Measurements from ENCODE around the gene LRRC14B. TPM values are rescaled to one million over a fixed set of nuclear protein-coding genes. Genes with fewer than 3 reads are reported as not detected.
"Not testable (repeated sequence)": the region's sequence is repeated elsewhere in the genome, so short reads cannot be mapped to it uniquely, and the experiment has no call there.

The LRRC14B gene
- total RNA-seq, 3 donors from 2014 or later (not counting 1 experiment from before 2014, with no cell fraction given): not detected

DNA sequence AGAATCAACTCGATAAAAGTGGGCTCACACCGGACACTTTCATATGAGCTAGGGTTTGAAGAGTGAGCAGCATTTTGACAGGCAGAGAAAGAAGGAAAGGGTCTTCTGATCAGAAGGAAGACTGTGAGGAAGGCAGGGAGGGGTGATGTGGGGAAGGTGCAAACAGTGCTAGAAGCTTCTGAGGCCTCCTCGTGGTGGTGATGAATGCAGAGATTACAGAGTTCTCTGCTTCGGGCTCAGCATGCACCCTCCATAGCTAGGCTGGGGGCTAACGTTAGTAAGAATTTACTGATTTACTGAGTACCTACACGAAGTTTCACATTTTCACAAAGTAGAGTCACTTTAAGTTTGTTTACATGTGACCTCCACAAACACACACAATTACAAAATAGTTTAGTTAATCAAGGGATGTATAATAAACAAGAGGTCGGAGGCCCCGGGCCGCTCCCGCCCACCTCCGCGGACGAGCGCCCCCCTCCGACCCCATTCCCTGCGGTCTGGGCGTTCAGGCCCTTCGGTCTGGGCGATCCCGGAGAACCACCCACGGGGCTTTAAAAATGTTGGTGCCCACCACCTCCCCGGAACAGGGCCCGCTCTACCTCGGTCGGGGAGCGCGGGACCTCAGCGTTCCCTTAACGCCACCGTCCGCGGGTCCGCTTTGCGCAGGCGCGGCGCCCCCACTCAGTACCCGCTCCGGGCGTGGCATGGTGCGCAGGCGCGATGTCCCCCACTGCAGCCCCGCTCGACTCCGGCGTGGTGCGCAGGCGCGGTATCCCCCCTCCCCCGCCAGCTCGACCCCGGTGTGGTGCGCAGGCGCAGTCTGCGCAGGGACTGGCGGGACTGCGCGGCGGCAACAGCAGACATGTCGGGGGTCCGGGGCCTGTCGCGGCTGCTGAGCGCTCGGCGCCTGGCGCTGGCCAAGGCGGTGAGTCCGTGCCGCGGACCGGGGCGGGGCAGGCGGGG, 26.5 kb downstream of the LRRC14B start, which contains the start of the genes CCDC127 and SDHA:
Gene CCDC127, minus strand, starts transcription at position 660 of the 963 bp plus-strand sequence. CDS start 1,304 bp downstream, outside the sequence.
Gene SDHA, plus strand, starts transcription at position 827 of the 963 bp plus-strand sequence. Its CDS starts 36 bp downstream, at position 863.
- not testable (repeated sequence) for H3K27me3 Mint-ChIP-seq (ENCODE audit: low read depth in 2 of 2); H3K27me3 ChIP-seq (ENCODE audit: control insufficient read depth, insufficient read depth, low read length); H3K36me3 Mint-ChIP-seq; H3K9me3 ChIP-seq (ENCODE audit: control insufficient read depth, insufficient read depth, low read length); H3K36me3 ChIP-seq (ENCODE audit: control insufficient read depth, insufficient read depth, low read length); H3K9me3 Mint-ChIP-seq
- 1% methylated on average over 73 of the region's 75 CpGs for whole genome bisulfite sequencing (ENCODE audit: insufficient coverage)
- peak; percentile 77 to 90 (median 85) for ATAC-seq
- peaks cover 13% of the 10 kb centered on the region for H3K4me1 ChIP-seq (ENCODE audit: control insufficient read depth, insufficient read depth, low read length)
- Mint-ChIP-seq H3K27ac (peak within 1 kb of the TSS; percentile 95 to 96), H3K4me1 (peaks cover 51 to 56% of the 10 kb centered on the region in 2 donors), H3K4me3 (peak within 1 kb of the TSS; percentile 95)
- H3K27ac ChIP-seq (ENCODE audit: low read length): peak within 1 kb of the TSS; percentile 83
- peak; percentile 97 to 100 for DNase-seq
- TF ChIP-seq, protein P1, sequence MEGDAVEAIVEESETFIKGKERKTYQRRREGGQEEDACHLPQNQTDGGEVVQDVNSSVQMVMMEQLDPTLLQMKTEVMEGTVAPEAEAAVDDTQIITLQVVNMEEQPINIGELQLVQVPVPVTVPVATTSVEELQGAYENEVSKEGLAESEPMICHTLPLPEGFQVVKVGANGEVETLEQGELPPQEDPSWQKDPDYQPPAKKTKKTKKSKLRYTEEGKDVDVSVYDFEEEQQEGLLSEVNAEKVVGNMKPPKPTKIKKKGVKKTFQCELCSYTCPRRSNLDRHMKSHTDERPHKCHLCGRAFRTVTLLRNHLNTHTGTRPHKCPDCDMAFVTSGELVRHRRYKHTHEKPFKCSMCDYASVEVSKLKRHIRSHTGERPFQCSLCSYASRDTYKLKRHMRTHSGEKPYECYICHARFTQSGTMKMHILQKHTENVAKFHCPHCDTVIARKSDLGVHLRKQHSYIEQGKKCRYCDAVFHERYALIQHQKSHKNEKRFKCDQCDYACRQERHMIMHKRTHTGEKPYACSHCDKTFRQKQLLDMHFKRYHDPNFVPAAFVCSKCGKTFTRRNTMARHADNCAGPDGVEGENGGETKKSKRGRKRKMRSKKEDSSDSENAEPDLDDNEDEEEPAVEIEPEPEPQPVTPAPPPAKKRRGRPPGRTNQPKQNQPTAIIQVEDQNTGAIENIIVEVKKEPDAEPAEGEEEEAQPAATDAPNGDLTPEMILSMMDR (IDR thresholded peaks at IDR 0.05): peak; percentile 26
- H3K4me3 ChIP-seq (ENCODE audit: low read length): peak within 1 kb of the TSS; percentile 98
- intact Hi-C loops (cut with micrococcal nuclease): loop anchor here (2.0 kb wide), 1 partner anchor 53 kb away; the partner anchor contains the start of gene PDCD6

DNA sequence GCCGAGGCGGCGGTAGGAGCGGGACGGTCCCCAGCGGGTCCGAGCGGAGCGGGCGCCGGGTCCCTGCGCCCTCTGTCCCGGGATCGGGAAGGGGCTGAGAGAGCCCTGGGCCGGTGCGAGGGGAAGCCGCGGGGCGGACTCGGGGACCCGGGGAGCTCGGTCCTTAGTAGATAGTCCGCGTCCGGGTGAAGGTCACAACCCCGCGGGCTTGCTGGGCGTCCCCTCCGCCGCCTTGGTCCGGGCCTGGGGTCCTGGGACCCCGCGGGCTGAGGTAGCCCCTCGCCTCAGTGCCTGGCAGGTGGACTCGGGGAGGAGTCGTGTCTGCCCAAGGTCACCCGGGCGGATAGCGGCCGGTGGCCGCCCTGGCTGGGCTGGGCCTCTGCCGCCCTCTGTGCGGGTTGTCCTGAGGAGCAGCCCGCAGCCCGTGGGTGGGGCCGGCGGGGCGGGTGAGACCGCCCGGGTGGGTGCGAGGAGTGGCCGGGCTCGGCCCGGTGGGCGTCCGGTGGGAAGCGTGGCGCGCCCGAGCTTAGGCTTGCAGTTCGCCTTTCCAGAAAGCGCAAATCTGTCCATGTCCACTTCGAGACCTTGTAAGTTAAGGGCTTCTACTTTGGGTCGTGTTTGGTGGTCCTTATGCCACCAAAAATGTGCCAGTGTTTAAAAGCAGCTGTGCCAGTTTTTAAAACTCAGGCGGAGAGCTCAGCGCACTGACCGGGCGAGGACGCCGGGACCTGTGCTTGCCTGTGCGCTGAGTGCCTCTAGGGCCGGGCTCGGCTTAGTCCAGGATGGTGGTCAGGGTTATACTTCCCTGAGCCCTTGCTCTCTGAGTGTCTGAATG, 27.4 kb downstream of the LRRC14B start:
- Mint-ChIP-seq H3K4me3 (peak overlapping the region; percentile 95), H3K27me3 (ENCODE audit: low read depth in 2 of 2) (no peaks in the 10 kb centered on the region), H3K27ac (peak overlapping the region; percentile 95 to 96), H3K36me3 (no peaks in the 10 kb centered on the region), H3K4me1 (peaks cover 59% of the 10 kb centered on the region in 2 donors), H3K9me3 (no peaks in the 10 kb centered on the region)
- H3K4me3 ChIP-seq (ENCODE audit: low read length): peak overlapping the region; percentile 98
- ATAC-seq: peak; percentile 1 to 20 (median 17)
- peaks cover 16% of the 10 kb centered on the region for H3K4me1 ChIP-seq (ENCODE audit: control insufficient read depth, insufficient read depth, low read length)
- intact Hi-C loops (cut with micrococcal nuclease): loop anchor here (2.0 kb wide), 1 partner anchor 52 kb away; the partner anchor contains the start of gene PDCD6
- no peaks in the 10 kb centered on the region for H3K27me3 ChIP-seq (ENCODE audit: control insufficient read depth, insufficient read depth, low read length)
- H3K36me3 ChIP-seq (ENCODE audit: control insufficient read depth, insufficient read depth, low read length): peaks cover 5% of the 10 kb centered on the region
- H3K27ac ChIP-seq (ENCODE audit: low read length): peak overlapping the region; percentile 83
- DNase-seq: peak; percentile 23 to 46
- TF ChIP-seq, protein P1 (IDR thresholded peaks at IDR 0.05): no peak
- WGBS (ENCODE audit: insufficient coverage): under 1% methylated on average over 73 of the region's 73 CpGs
- no peaks in the 10 kb centered on the region for H3K9me3 ChIP-seq (ENCODE audit: control insufficient read depth, insufficient read depth, low read length)

DNA sequence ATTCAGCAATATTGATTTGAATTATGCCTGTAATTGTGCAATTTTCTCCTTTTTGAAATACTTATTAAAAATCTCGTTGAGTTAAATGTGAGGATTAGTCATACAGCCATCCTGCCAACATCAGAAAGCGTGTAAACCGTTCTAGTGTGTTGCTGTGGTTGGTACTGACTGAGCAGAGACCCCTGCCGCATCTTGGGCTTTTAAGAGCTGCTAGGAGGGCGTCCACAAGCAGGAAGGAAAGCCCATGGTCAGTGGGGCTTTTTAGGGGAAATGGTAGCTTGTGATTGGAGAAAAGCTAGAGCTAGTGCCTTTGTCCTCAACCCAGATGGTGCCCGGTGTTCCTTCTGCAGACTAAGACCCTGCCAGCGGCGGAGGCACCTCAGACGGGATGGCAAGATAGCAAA, 28.2 kb downstream of the LRRC14B start:
- peaks cover 52 to 57% of the 10 kb centered on the region in 2 donors for H3K4me1 Mint-ChIP-seq
- 1% methylated on average over 9 of the region's 9 CpGs for WGBS (ENCODE audit: insufficient coverage)

More for the DNA sequence above, 28.2 kb downstream of the LRRC14B start:
- intact Hi-C loops (cut with micrococcal nuclease): loop anchor here (2.0 kb wide), 1 partner anchor 51 kb away; the partner anchor contains the start of gene PDCD6
- H3K27ac Mint-ChIP-seq: peak overlapping the region; percentile 95 to 96
- Histone ChIP-seq H3K9me3 (ENCODE audit: control insufficient read depth, insufficient read depth, low read length) (no peaks in the 10 kb centered on the region), H3K27ac (ENCODE audit: low read length) (peak overlapping the region; percentile 83), H3K36me3 (ENCODE audit: control insufficient read depth, insufficient read depth, low read length) (peaks cover 2% of the 10 kb centered on the region), H3K27me3 (ENCODE audit: control insufficient read depth, insufficient read depth, low read length) (no peaks in the 10 kb centered on the region), H3K4me1 (ENCODE audit: control insufficient read depth, insufficient read depth, low read length) (peaks cover 16% of the 10 kb centered on the region), H3K4me3 (ENCODE audit: low read length) (peak overlapping the region; percentile 98)
- TF ChIP-seq, protein P1 (IDR thresholded peaks at IDR 0.05): no peak
- no peaks in the 10 kb centered on the region for H3K27me3 Mint-ChIP-seq (ENCODE audit: low read depth in 2 of 2)
- H3K36me3 Mint-ChIP-seq: no peaks in the 10 kb centered on the region
- peak; percentile 47 to 57 for DNase-seq
- H3K4me3 Mint-ChIP-seq: peak overlapping the region; percentile 95
- ATAC-seq: peak in 2 of 3 donors; percentile 26 to 50
- H3K9me3 Mint-ChIP-seq: no peaks in the 10 kb centered on the region
